HepG2 (cell line): ENCODE data around the gene ZG16. TPM values are rescaled to one million over a fixed set of nuclear protein-coding genes. Genes with fewer than 3 reads are reported as not detected.

Source experiments
- ATAC-seq: fragments of 200-7000 bp; cut with Tn5 transposase; 3 replicates; pipeline ENCODE4 v1.9.1; 2020; ENCODE audit warnings: mild to moderate bottlenecking, moderate library complexity
- BruUV-seq: library from RNA; stranded (reverse); fragments of 400-500 nt; replicated peaks from 2 replicates; lab custom pipeline; 2021; lab: Mats Ljungman, UMichigan
- CTCF ChIA-PET: fragments of 300-600 bp; formaldehyde crosslinking; extraction: SDS; loops from one replicate; lab custom pipeline; 2021; ENCODE audit warnings: low total read pairs, inconsistent platforms, low intra/inter-chr PET ratio; lab: Yijun Ruan, JAX
- POLR2A ChIA-PET: fragments of 350-600 bp; sonication (Branson Sonifier 250); formaldehyde crosslinking; loops from one replicate; lab custom pipeline; 2020; ENCODE audit warnings: antibody characterized with exemption, inconsistent platforms; lab: Yijun Ruan, JAX
- DNase-seq: peaks from one replicate; pipeline ENCODE4 v3.0.0-alpha.2; 2015; ENCODE audit warnings: low spot score
- FAIRE-seq: peaks from 3 replicates; lab custom pipeline; 2011; peaks lifted over from hg19 to GRCh38; lab: Jason Lieb, UNC
- H2AFZ ChIP-seq: one replicate; pipeline ENCODE4 v1.6.1; 2011; ENCODE audit warnings: low read length, inconsistent platforms
- H3K27ac ChIP-seq: fragments of 300-600 bp; 3 replicates; pipeline ENCODE4 v1.8.0; 2011; ENCODE audit warnings: mixed run types, mild to moderate bottlenecking, mixed read lengths, low read length, inconsistent platforms; ENCODE audit not compliant: insufficient read depth; ENCODE audit errors: extremely low read length
- H3K27me3 ChIP-seq, 2 experiments: fragments of 200-600 bp in 1 of 2; 2 replicates in 1 of 2; 3 replicates in 1 of 2; pipeline versions ENCODE4 v1.6.0 to v1.8.0; 2011; ENCODE audit warnings: low read length in 2 of 2, mild to moderate bottlenecking in 2 of 2, moderate library complexity in 2 of 2, inconsistent platforms in 1 of 2; ENCODE audit not compliant: insufficient read depth in 2 of 2, control insufficient read depth in 1 of 2
- H3K36me3 ChIP-seq, 2 experiments: fragments of 200-600 bp in 1 of 2; replicated peaks in 1 of 2; 2 replicates in 1 of 2; 3 replicates in 1 of 2; pipeline versions ENCODE4 v1.5.1 to v1.8.0; 2011; ENCODE audit warnings: low read length in 2 of 2, inconsistent platforms in 1 of 2; ENCODE audit not compliant: insufficient read depth in 2 of 2, control insufficient read depth in 1 of 2
- H3K4me1 ChIP-seq: 2 replicates; pipeline ENCODE4 v1.5.1; 2012; ENCODE audit warnings: low read length, inconsistent platforms; ENCODE audit not compliant: insufficient read depth
- H3K4me2 ChIP-seq: 2 replicates; pipeline ENCODE4 v1.6.0; 2011; ENCODE audit warnings: low read depth, low read length, inconsistent platforms
- H3K4me3 ChIP-seq, 3 experiments: fragments of 200-600 bp in 1 of 3; sonication (generic), shearing (Covaris generic) in 1 of 3; replicated peaks in 1 of 3; 2 replicates each; pipeline ENCODE4 v1.5.1; 2011 to 2016; ENCODE audit warnings: low read length in 3 of 3, inconsistent platforms in 2 of 3, low read depth in 2 of 3, mild to moderate bottlenecking in 2 of 3, control low read depth in 1 of 3, mixed read lengths in 1 of 3; ENCODE audit not compliant: insufficient read depth in 1 of 3
- H3K79me2 ChIP-seq: one replicate; pipeline ENCODE4 v1.6.1; 2011; ENCODE audit warnings: low read length, inconsistent platforms; ENCODE audit not compliant: insufficient read depth
- H3K9ac ChIP-seq: 2 replicates; pipeline ENCODE4 v1.6.0; 2011; ENCODE audit warnings: mild to moderate bottlenecking, low read depth, low read length, inconsistent platforms; ENCODE audit not compliant: insufficient read depth
- H3K9me3 ChIP-seq: 2 replicates; pipeline ENCODE4 v1.5.1; 2012; ENCODE audit warnings: mild to moderate bottlenecking, low read length
- H4K20me1 ChIP-seq: 2 replicates; pipeline ENCODE4 v1.6.0; 2011; ENCODE audit warnings: inconsistent platforms, mild to moderate bottlenecking, low read length, moderate library complexity; ENCODE audit not compliant: insufficient read depth
- ADNP ChIP-seq: sonication (generic); formaldehyde crosslinking; IDR thresholded peaks from 2 replicates; pipeline ENCODE4 v1.4.0; 2020; ENCODE audit warnings: missing genetic modification reagents
- ARNTL ChIP-seq: sonication (generic); formaldehyde crosslinking; IDR thresholded peaks from 2 replicates; pipeline ENCODE4 v1.4.0; 2020; ENCODE audit warnings: mild to moderate bottlenecking, missing genetic modification reagents
- GATAD2A ChIP-seq: IDR thresholded peaks from 2 replicates; pipeline ENCODE4 v1.6.1; 2016
- GPN1 ChIP-seq: sonication (generic); formaldehyde crosslinking; IDR thresholded peaks from 2 replicates; pipeline ENCODE4 v1.5.1; 2020; ENCODE audit warnings: missing genetic modification reagents, borderline replicate concordance
- GTF3A ChIP-seq: sonication (generic); formaldehyde crosslinking; conservative IDR thresholded peaks from 2 replicates; pipeline ENCODE4 v1.4.0; 2020; ENCODE audit warnings: mild to moderate bottlenecking, missing genetic modification reagents
- HNF4A ChIP-seq: sonication (generic); formaldehyde crosslinking; IDR thresholded peaks from 2 replicates; pipeline ENCODE4 v1.4.0; 2020; ENCODE audit warnings: missing genetic modification reagents
- HNRNPUL1 ChIP-seq: fragments of 200-400 bp; formaldehyde crosslinking; IDR thresholded peaks from 2 replicates; pipeline ENCODE4 v1.6.1; 2017; ENCODE audit warnings: low read depth, mild to moderate bottlenecking, low read length, moderate library complexity
- HOXA9 ChIP-seq: sonication (generic); formaldehyde crosslinking; IDR thresholded peaks from 2 replicates; pipeline ENCODE4 v1.8.1; 2022; ENCODE audit warnings: missing genetic modification reagents, mild to moderate bottlenecking, moderate library complexity, borderline replicate concordance
- IKZF5 ChIP-seq: IDR thresholded peaks from 2 replicates; pipeline ENCODE4 v1.6.1; 2018; ENCODE audit warnings: missing genetic modification reagents, mild to moderate bottlenecking, missing compliant biosample characterization
- MEIS2 ChIP-seq: sonication (generic); formaldehyde crosslinking; IDR thresholded peaks from 2 replicates; pipeline ENCODE4 v1.9.0; 2021; ENCODE audit warnings: mild to moderate bottlenecking, missing genetic modification reagents
- SIX4 ChIP-seq: sonication (generic); formaldehyde crosslinking; IDR thresholded peaks from 2 replicates; pipeline ENCODE4 v1.4.0; 2020; ENCODE audit warnings: missing genetic modification reagents
- THAP8 ChIP-seq: sonication (generic); formaldehyde crosslinking; IDR thresholded peaks from 2 replicates; pipeline ENCODE4 v1.5.1; 2020; ENCODE audit warnings: missing genetic modification reagents, mild to moderate bottlenecking, borderline replicate concordance
- ZBTB2 ChIP-seq: sonication (generic); formaldehyde crosslinking; IDR thresholded peaks from 2 replicates; pipeline ENCODE4 v1.8.0; 2022; ENCODE audit warnings: low read depth, missing genetic modification reagents
- ZBTB42 ChIP-seq: sonication (generic); formaldehyde crosslinking; IDR thresholded peaks from 2 replicates; pipeline ENCODE4 v1.5.0; 2020; ENCODE audit warnings: mild to moderate bottlenecking, missing genetic modification reagents
- ZFAT ChIP-seq: sonication (generic); formaldehyde crosslinking; conservative IDR thresholded peaks from 2 replicates; pipeline ENCODE4 v1.8.1; 2023; ENCODE audit warnings: missing genetic modification reagents, inconsistent platforms
- ZNF280B ChIP-seq: sonication (generic); formaldehyde crosslinking; IDR thresholded peaks from 2 replicates; pipeline ENCODE4 v1.5.0; 2020; ENCODE audit warnings: missing genetic modification reagents, mild to moderate bottlenecking, borderline replicate concordance
- ZNF558 ChIP-seq: sonication (generic); formaldehyde crosslinking; IDR thresholded peaks from 2 replicates; pipeline ENCODE4 v1.9.0; 2022; ENCODE audit warnings: mild to moderate bottlenecking, missing genetic modification reagents, borderline replicate concordance
- ZNF570 ChIP-seq: sonication (generic); formaldehyde crosslinking; IDR thresholded peaks from 2 replicates; pipeline ENCODE4 v1.4.0; 2020; ENCODE audit warnings: mild to moderate bottlenecking, missing genetic modification reagents, borderline replicate concordance
- ZNF878 ChIP-seq: sonication (generic); formaldehyde crosslinking; IDR thresholded peaks from 2 replicates; pipeline ENCODE4 v1.8.1; 2023; ENCODE audit warnings: mild to moderate bottlenecking, missing genetic modification reagents, moderate library complexity
- WGBS: methylation state at CpG from one replicate; pipeline ENCODE4 v1.1.6; 2017; ENCODE audit warnings: low lambda C conversion rate; 5-methylcytosine and 5-hydroxymethylcytosine counted together
- in situ Hi-C: cut with HindIII; loops from 2 replicates; pipeline ENCODE4 v1.10.0; 2017; ENCODE audit warnings: low pct_unique_long_range_greater_than_20kb; ENCODE audit not compliant: extremely low pct_ligation_motif_present
- intact Hi-C: fragments of 100-400 bp; cut with micrococcal nuclease; formaldehyde crosslinking; loops from one replicate; pipeline ENCODE4 v1.10.0; 2022; ENCODE audit not compliant: unreplicated experiment
- polyA plus RNA-seq, 8 experiments: library from polyadenylated mRNA; depleted of rRNA in 3 of 8; stranded (reverse) in 7 of 8; unstranded in 1 of 8; fragments of >200 nt; fragmentation: Illumina TruSeq in 4 of 8; extraction: Trizol in 4 of 8; gene quantifications; 2 replicates each; pipeline versions ENCODE4 v1.2.1 to v1.2.3, GENCODE V29; 2011 to 2016; ENCODE audit warnings: low read depth in 4 of 8, missing spikeins in 1 of 8, mixed read lengths in 1 of 8; ENCODE audit not compliant: insufficient read depth in 1 of 8
- total RNA-seq, 5 experiments: library from RNA; depleted of rRNA; stranded (reverse); fragments of >200 nt; fragmentation: Illumina TruSeq; extraction: Trizol; gene quantifications; 2 replicates each; pipeline ENCODE4 v1.2.3, GENCODE V29; 2016; ENCODE audit warnings: low read depth in 1 of 5

Gene ZG16
- total and polyA plus RNA-seq, 2 of the 13 experiments (the other 11 are each of a cell fraction or from before 2014, with no cell fraction given): 0.04 to 0.07 TPM

- H3K79me2 ChIP-seq: no peaks in the 10 kb centered on the region
- in situ Hi-C loops (no loop called here), intact Hi-C loops (no loop called here)
- TF ChIP-seq HOXA9 (CRISPR knock-in tag) (no peak), SIX4 (CRISPR knock-in tag) (no peak), GPN1 (no peak), ADNP (CRISPR knock-in tag) (no peak), IKZF5 (CRISPR knock-in tag) (no peak), ZFAT (CRISPR knock-in tag) (no peak), THAP8 (CRISPR knock-in tag) (no peak), ZBTB42 (no peak), MEIS2 (CRISPR knock-in tag) (no peak), ZBTB2 (CRISPR knock-in tag) (no peak), HNRNPUL1 (no peak), ZNF280B (CRISPR knock-in tag) (no peak), ZNF878 (CRISPR knock-in tag) (no peak), GTF3A (CRISPR knock-in tag) (no peak), GATAD2A (no peak), HNF4A (CRISPR knock-in tag) (no peak), ZNF570 (CRISPR knock-in tag) (no peak), ZNF558 (CRISPR knock-in tag) (no peak), ARNTL (no peak)
- no peaks in the 10 kb centered on the region for H4K20me1 ChIP-seq
- no peak overlapping the region for H3K9ac ChIP-seq
- H3K36me3 ChIP-seq: no peaks in the 10 kb centered on the region
- H3K27me3 ChIP-seq: no peaks in the 10 kb centered on the region; a peak in 1 of 5 replicates
- ChIA-PET CTCF (no interaction called here), POLR2A (interaction anchor here (1.1 kb wide), 1 partner anchor 11 kb away, joined by 4 read pairs; no protein-coding TSS in a partner anchor)
- H3K27ac ChIP-seq: no peak overlapping the region
- no TSS peak for BruUV-seq
- peaks cover 74% of the 10 kb centered on the region for H3K4me1 ChIP-seq
- ATAC-seq (no peak), FAIRE-seq (no peak), DNase-seq (no peak)
- H3K9me3 ChIP-seq: no peaks in the 10 kb centered on the region
- H3K4me3 ChIP-seq: no peak overlapping the region
- no peak overlapping the region for H2AFZ ChIP-seq
- WGBS: 77% methylated on average over 2 of the region's 2 CpGs
- H3K4me2 ChIP-seq: no peak overlapping the region
Measured at GRCh38 chr16:29769507-29769906, 8.5 kb upstream of the ZG16 start.
